Measurements from ENCODE around the gene CAGE1. TPM values are rescaled to one million over a fixed set of nuclear protein-coding genes. Genes with fewer than 3 reads are reported as not detected.
A peak's percentile ranks its signal among the peaks of the same experiment; 100 is the strongest.

Gene CAGE1
- total RNA-seq, 1 experiment from 2014 or later: not detected

DNA sequence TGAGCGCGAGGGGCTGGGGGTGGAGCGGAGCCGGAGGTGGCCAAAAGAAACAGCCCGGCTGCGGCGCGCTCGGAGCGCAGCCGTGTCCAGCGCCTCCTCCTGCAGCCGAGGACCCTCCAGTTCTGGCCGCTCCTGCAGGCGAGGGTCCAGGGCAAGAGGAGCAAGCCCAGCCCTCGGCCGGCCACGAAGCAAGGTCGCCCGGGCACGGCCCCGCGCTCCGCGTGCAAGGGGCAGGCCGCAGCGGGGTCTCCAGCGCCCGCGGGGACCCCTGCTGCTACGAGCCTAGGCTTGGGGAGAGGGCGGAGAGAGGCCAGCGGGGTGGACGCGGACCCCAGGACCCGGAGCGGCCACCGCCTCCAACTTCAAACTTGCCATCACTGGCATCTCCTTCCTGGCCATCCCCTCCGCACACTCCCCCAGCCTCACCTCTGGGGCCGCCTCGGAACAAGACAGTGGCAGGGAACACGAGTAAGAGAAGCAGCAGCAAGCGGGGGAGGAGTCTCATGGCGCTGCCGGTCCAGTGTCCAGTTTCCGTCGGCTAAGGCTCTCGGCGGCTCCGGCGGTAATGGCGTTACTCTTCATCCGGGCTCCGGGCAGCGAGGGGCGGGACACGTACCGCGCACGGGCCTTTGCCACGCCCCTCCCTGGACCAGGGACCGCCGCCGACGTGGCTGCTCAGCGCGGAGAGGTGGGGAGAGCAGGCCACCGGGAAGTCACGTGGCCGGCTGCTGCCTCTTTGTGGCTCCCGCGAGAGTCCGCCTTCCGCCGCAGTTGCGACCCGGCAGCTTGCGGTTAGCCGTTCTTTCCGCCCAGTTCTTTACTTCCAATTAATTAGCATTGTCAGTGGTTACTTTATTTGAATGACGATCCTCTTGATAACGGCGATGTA is 76.7 kb downstream of the CAGE1 start, which contains the start of gene SSR1:
SSR1 (minus strand) TSS at position 584 of the 889 bp plus-strand sequence; CDS start at position 505, 79 bp downstream.
- peak; percentile 91 for DNase-seq (ENCODE audit: extremely low read depth, low read depth)

DNA sequence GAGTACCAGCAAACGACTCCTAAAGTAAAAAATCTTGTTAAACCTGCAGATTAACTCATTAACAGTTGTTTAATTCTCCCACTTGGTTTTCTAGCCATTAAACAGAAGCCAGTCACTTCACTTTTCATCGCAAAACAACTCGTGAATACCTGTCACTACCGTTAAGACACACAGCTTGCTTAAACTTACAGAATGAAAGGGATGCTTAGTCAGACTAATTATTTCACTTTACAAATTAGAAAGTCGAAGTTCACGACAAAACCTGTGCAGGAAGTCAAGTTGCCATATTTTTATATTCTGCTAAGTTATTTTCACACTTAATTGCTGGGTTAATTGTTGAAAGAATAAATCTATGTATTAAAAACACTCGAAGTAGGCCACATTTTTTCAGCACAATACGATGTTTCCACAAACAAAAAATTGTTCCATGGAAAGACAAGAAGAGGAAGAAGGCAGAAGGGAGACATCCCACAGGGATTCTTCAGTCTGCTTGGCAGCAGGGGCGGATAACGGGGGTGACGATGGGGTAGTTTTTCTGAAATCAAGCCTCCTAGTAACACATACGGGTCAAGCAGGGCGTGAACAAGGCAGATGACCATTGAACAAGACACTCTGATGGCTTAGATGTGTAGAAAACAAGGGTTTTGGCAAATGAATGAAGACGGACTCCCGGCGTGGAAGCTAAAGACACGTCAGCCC is 77.5 kb downstream of the CAGE1 start:
- DNase-seq (ENCODE audit: extremely low read depth, low read depth): peak; percentile 14

DNA sequence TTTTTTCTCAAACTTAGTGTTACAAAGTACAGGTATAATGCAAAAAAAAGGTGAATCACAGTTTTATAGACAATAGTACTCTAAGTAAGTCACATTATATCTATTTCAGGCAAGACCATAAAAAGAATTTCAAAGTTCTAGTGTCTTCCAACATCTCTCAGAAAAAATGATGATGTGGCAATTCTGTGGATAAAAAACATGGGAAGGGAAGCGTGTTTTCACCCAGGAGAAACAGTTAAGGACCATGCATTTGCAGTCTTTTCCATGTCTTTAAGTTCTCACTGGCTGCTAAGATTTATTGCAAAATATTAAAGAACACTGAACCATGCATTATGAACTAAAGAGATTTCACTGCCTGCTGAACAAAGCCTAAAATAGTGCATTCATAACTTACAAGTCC is 78.4 kb downstream of the CAGE1 start:
- no peak for DNase-seq (ENCODE audit: extremely low read depth, low read depth)

DNA sequence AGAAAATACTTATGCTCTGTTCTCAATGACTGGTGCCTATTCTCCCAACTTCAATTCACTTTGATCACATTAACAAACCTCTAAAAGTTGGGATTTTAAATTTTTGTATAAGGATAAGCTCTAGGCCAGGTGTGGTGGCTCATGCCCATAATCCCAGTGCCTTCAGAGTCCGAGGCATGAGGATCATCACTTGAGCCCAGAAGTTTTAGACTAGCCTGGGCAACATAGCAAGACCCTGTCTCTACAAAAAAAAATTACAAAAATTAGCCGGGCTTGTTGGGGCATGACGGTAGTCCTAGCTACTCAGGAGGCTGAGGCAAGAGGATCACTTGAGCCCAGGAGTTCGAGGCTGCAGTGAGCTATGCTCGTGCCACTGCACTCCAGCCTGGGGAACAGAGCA is 80.5 kb downstream of the CAGE1 start:
- no peak for DNase-seq (ENCODE audit: extremely low read depth, low read depth)

DNA sequence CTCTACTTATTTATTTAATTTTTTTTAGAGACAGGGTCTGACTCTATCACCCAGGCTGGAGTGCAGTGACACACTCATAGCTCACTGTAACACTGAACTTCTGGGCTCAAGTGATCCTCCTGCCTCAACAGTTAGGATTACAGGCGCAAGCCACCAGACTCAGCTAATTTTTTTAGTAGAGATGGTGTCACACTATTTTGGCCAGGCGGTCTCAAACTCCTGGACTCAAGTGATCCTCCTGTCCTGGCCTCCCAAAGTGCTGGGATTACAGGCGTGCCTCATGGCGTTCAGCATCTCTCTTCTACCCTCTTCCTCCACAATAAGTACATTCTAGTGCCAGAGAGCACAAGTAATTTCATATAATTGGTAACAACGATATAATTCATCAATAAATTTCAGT is 82.0 kb downstream of the CAGE1 start:
- DNase-seq (ENCODE audit: extremely low read depth, low read depth): no peak

- no peak for DNase-seq (ENCODE audit: extremely low read depth, low read depth)
These were observed 84.7 kb downstream of the CAGE1 start for GRCh38 chr6:7304821-7305220.

GRCh38 chr6:7301702-7302101 is 87.8 kb downstream of the CAGE1 start:
- DNase-seq (ENCODE audit: extremely low read depth, low read depth): no peak

- no peak for DNase-seq (ENCODE audit: extremely low read depth, low read depth)
These were observed 88.6 kb downstream of the CAGE1 start for GRCh38 chr6:7300926-7301325.

GRCh38 chr6:7298113-7298512 is 91.4 kb downstream of the CAGE1 start:
- no peak for DNase-seq (ENCODE audit: extremely low read depth, low read depth)

- DNase-seq (ENCODE audit: extremely low read depth, low read depth): no peak
These were observed 92.9 kb downstream of the CAGE1 start for GRCh38 chr6:7296602-7297001.

GRCh38 chr6:7295916-7296315 is 93.6 kb downstream of the CAGE1 start:
- no peak for DNase-seq (ENCODE audit: extremely low read depth, low read depth)

DNA sequence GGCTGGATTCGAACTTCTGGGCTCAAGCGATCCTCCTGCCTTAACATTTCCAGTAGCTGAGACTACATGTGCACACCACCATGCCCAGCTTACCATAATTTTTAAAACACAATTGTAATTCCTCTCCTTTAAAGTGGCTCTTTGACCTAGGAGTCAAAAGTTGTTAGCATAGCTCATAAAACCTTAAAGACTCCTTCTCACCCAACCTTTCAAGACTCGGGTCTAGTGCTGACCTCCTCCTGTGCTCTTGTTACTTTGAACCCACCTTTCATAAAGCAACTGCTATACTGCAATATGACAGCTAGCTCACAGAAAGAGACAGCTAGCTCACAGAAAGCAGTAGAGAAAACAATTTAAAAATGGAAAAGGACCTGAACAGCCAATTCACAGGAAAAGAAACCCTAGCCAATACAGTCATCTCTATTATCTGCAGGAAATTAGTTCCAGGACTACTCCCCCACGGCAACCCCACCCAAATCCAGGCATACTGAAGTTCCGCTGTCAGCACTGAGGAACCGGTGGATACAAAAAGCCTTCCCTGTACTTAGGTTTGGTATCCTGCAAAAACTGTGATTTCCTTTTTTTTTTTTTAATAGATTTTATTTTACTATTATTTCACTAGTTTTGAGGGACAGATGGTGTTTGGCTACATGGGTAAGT is 96.8 kb downstream of the CAGE1 start:
- no peak for DNase-seq (ENCODE audit: extremely low read depth, low read depth)

DNA sequence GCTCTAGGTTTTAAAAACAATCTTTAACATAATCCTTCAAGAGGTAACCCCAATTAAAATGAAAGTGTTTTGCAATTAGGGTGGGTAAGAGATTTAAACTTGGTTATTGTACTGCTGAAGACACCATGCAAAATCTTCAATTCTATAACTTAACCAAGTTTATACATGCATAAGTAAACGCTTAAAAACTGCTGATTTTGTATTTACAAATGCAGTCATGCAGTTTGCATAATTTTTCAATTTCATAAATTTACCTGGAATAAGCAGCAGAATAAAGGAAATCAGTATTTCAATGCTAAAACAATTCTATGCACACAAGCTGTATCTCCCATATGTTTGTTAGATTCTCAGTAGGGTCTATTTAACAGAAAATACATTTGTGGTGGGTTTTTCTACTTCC is 99.5 kb downstream of the CAGE1 start:
- no peak for DNase-seq (ENCODE audit: extremely low read depth, low read depth)

- DNase-seq (ENCODE audit: extremely low read depth, low read depth): no peak
These were observed 104.1 kb downstream of the CAGE1 start for GRCh38 chr6:7285416-7285815.

GRCh38 chr6:7283676-7284075 is 105.9 kb downstream of the CAGE1 start:
- no peak for DNase-seq (ENCODE audit: extremely low read depth, low read depth)

- no peak for DNase-seq (ENCODE audit: extremely low read depth, low read depth)
These were observed 107.2 kb downstream of the CAGE1 start for GRCh38 chr6:7282097-7282906.

Measured in NCI-H460 (cell line).